Kidney epithelial cell (primary cell): ENCODE results near the gene TRA2A. TPM values are rescaled to one million over a fixed set of nuclear protein-coding genes. Genes with fewer than 3 reads are reported as not detected.

ENCODE experiments used
- DNase-seq: peaks from one replicate; pipeline ENCODE4 v3.0.0-alpha.2; 2010; ENCODE audit warnings: low read depth
- H3K27me3 ChIP-seq: 2 replicates; pipeline ENCODE4 v1.6.0; 2011; ENCODE audit warnings: low read length; ENCODE audit not compliant: control insufficient read depth, insufficient read depth
- H3K36me3 ChIP-seq: 2 replicates; pipeline ENCODE4 v1.5.1; 2011; ENCODE audit warnings: low read length; ENCODE audit not compliant: control insufficient read depth, insufficient read depth
- H3K4me3 ChIP-seq: 2 replicates; pipeline ENCODE4 v1.5.1; 2011; ENCODE audit warnings: low read depth, mild to moderate bottlenecking, control low read depth, low read length
- CTCF ChIP-seq: IDR thresholded peaks from 2 replicates; pipeline ENCODE4 v1.5.1; 2011; ENCODE audit warnings: mild to moderate bottlenecking, moderate library complexity, low read length, control low read depth, inconsistent platforms; ENCODE audit not compliant: insufficient read depth, poor library complexity, severe bottlenecking
- total RNA-seq: library from RNA; depleted of rRNA; stranded (reverse); fragments of >200 nt; gene quantifications from 2 replicates; pipeline ENCODE4 v1.2.3, GENCODE V29; 2015

The TRA2A gene
- total RNA-seq, 1 donor from 2014 or later: 36.9 TPM

DNA sequence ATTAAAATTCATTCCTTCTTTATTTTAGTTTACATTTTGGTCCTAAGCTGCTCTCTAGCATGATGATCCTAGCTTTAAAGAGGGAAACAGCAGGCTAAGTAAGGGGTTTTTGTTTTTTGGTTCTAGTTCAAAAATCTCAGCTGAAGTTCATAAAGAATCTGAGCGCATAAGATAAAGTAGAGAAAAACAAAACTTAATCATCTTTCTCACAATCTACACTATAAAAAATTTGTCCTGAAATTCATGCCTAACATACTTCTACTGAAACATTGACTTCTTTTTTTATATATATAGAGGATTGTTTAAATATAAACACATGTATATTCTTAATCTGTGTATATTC lies 54.7 kb downstream of the TRA2A start:
- H3K4me3 ChIP-seq: no peak overlapping the region
- DNase-seq: no peak
- no peaks in the 10 kb centered on the region for H3K27me3 ChIP-seq
- H3K36me3 ChIP-seq: no peaks in the 10 kb centered on the region
- TF ChIP-seq CTCF: no peak

GRCh38 chr7:23476286-23477156 lies 55.3 kb downstream of the TRA2A start:
- Histone ChIP-seq H3K27me3 (no peaks in the 10 kb centered on the region), H3K36me3 (no peaks in the 10 kb centered on the region), H3K4me3 (no peak overlapping the region)
- no peak for DNase-seq
- TF ChIP-seq CTCF: no peak

DNA sequence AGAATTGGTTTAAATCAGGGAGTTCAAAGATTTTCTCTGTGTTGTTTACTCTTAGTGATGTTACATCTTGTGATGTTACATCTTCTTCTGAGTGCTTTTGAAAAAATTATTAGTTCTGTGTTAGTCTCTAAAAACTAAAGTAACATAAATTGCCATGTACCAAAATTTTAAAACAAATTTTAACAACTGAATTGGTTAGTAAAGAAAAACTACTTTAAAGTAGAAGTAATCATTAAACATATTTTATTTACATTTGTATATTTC lies 56.3 kb downstream of the TRA2A start:
- Histone ChIP-seq H3K4me3 (no peak overlapping the region), H3K27me3 (no peaks in the 10 kb centered on the region), H3K36me3 (no peaks in the 10 kb centered on the region)
- DNase-seq: no peak
- no peak for TF ChIP-seq CTCF

DNA sequence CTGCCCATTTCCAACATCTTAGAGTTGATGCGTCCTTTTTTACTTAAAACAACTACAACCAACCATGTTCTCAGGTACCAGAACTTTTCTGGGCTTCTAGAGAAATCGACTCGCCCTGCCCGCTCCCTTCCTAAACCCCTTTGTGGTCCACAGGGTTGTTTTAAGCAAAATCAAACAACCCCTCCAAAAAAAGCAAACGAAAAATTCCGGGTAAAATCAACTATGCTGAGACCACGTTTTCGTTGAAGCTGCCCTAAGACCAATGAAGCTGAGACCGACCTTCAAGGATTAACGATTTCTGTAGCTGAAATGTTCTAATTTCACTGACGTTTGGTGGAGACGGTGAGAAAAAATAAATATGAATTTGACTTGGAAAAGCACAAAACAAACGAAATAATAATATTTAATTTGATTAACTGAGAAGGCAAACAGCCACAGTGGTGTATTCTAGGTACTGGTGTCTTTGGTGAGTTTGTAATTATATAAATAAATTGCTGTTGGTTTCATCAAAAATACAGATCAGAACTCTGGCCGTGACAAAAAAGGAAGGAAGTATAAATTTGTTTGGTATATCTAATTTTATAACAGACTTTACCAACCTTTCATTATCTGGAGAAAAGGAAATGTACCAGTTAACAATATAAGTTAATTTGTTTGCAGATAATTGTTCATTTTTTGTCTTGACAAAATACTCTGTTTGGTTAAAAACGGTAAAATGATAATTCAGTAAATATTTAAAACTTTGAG lies 56.8 kb downstream of the TRA2A start:
- no peak for TF ChIP-seq CTCF
- Histone ChIP-seq H3K4me3 (peak overlapping the region; percentile 74), H3K36me3 (no peaks in the 10 kb centered on the region), H3K27me3 (no peaks in the 10 kb centered on the region)
- DNase-seq: no peak

- no peaks in the 10 kb centered on the region for H3K36me3 ChIP-seq
- no peaks in the 10 kb centered on the region for H3K27me3 ChIP-seq
- no peak for TF ChIP-seq CTCF
- DNase-seq: peak; percentile 81
- peak overlapping the region; percentile 74 for H3K4me3 ChIP-seq
Observed at GRCh38 chr7:23474094-23474828, 57.5 kb downstream of the TRA2A start.

GRCh38 chr7:23473844-23474093 lies 58.0 kb downstream of the TRA2A start:
- Histone ChIP-seq H3K4me3 (peak overlapping the region; percentile 74), H3K36me3 (no peaks in the 10 kb centered on the region), H3K27me3 (no peaks in the 10 kb centered on the region)
- no peak for TF ChIP-seq CTCF
- no peak for DNase-seq
